NCI-H187 treated with DMSO at 0.1 percent for 48 hours (cell line): ENCODE data around the gene PDHX.
"Not testable (repeated sequence)": the region's sequence is repeated elsewhere in the genome, so short reads cannot be mapped to it uniquely, and the experiment has no call there.

ENCODE experiments used
- DNase-seq: peaks from one replicate; lab custom pipeline; 2025; lab: John Stamatoyannopoulos, UW

PDHX gene

DNA sequence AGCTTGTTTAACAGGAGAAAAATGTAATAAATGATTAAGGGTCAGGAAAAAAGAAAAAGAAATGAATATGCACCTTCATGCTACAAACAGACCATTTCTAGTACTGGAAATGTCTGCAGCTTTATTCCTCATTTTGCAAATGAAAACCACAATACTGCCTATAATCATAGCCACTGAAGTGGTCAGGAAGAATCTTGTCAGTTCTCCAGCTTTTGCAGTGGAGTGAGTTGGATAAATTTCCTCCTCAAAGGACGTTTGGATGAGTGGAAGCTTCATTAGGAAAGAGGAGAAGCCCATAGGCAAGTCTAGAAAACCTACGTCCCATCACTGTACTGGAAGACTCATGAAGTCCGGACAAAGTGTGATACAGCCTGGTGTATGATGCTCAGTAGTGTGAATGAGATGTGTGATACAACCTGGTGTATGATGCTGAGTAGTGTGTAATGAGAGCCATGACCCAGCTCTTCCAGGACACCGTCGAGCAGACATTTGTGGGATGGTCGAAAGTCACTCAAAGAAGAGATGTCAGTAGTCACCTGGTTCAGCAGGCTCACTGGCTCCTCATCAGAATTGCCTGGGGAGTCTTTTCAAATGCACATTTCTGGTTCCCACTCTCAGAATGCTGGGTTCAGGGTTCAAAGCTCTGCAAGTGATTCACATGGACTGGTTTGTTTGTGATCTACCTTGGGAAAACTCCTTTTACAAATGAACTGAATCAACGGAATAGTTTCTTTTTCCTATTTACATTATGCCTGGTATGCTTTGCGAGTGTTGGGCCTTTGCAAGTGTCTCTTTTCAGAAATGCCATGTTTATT, 101.3 kb downstream of the PDHX start:
- no peak for DNase-seq

DNA sequence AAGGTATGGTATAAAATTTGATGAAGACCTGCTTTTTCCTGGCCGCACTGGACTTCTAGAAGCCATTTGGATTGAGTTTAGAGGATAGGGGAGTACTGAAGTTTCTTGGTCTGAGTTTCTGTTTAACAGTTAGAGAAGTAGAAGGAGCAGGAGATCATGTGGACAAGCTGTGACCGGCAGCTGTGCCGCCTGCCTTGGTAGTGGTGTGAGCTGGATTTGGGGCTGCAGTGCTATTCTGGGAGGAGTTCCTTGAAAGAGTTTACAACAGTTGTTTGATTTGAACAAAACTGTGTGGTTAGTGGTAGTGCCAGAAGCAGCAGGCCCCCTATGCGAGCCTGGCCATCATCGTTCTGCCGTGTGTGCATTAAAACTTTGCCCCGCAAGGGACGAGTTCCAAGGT, 105.2 kb downstream of the PDHX start:
- DNase-seq: no peak

DNA sequence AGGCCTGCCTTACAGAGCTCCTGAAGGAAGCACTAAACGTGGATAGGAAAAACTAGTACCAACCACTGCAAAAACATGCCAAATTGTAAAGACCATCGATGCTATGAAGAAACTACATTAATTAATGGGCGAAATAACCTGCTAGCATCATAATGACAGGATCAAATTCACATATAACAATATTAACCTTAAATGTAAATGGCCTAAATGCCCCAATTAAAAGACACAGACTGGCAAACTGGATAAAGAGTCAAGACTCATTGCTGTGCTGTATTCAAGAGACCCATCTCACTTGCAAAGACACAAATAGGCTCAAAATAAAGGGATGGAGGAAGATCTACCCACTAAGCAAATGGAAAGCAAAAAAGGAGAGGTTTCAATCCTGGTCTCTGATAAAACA, 107.5 kb downstream of the PDHX start:
- DNase-seq: not testable (repeated sequence)

DNA sequence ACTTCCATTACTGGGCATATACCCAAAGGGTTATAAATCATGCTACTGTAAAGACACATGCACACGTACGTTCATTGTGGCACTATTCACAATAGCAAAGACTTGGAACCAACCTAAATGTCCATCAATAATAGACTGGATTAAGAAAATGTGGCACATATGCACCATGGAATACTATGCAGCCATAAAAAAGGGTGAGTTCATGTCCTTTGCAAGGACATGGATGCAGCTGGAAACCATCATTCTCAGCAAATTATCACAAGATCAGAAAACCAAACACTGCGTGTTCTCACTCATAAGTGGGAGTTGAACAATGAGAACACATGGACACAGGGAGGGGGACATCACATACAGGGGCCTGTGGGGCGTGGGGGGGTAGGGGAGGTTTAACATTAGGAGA, 111.6 kb downstream of the PDHX start:
- not testable (repeated sequence) for DNase-seq

DNA sequence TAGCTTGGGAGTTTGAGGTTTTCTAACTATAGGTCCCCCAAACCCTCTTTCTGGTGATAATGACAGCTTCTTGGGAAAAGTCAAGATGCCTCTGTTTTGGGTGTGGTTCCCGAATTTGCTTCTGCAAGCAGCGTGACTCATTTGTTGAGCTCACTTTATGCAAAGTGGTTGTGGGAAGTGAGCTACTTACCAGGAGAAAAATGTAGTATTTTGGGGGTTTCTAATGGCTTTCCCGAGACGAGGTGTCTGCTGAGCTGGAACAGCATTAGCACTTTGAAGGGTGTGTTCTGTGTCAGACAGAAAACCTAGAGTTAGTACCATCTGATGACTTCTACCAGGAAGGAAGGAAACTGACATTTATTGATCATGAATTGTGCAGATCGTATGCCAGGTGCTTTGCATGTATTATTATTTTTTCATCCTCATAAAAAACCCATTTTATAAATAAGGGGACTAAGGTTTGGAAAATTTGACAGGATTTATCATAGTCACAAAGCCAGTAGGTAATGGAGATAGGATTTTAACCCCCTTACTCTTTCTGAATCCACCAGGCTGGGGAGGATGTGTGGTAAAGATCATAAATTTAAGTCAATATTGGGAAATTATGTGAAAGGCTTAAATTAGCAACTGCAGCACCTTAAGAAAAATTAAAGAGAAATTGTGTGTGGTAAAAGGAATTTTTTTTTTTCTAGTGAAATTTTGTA, 113.7 kb downstream of the PDHX start:
- no peak for DNase-seq

DNA sequence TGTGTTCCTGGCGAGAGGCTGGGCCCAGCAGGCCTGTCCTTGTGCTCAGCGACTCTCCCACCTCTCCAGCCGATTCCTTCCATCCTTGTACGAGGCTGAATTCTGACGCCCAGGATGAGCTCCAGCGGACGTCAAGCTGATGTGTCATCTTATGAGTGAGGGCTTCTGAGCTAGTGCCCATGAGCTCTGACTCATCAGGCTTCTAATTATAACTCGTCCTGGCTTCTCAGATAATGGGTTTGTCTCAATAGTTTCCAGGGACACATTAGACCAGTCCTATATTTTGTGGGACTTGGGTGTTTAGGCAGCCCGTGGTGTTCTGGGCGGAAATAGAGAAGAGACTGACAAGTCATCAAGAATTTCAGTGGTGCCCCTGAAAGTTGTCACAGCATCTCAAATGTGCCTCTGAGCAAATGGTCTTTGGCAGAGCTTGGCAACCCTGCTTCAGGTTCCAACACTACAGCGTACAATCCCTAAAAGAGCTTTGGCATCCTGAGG, 114.3 kb downstream of the PDHX start:
- no peak for DNase-seq

DNA sequence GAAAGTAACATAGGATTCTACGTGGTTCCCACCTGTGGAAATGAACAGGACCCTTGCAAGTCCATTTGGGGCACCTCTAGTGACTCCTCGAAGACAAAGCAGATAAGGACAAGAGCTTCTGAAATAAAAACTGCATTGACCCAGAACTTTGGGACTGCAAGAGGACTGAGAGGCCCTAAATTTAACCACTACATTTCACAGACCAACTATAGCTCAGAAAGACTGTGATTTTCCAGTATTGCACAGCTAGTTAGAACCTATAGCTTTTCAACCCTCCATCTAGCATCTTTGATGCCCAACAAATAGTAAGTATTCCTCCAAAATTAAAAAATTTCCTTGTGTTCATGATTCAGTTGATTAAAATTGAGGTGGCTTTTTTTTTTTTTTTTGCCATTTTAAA, 114.9 kb downstream of the PDHX start:
- DNase-seq: no peak

DNA sequence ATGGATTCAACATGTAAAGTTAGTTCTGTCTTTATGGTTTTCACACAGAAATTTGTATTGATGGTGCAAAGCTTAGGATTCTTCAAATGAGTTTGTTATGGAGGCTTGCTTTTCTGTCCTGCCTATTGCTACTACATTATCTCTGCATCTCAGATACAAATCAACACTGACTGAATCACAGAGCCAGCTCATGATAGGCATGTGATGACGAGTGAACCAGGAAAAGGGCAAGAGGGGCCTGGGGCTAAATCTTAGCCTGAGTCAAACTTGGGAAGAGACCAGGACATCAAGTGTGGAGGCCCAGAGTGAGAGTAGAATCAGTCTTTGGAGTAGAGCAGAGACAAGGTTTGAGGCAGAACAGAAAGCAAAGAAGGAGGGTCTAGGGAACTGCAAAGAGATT, 115.4 kb downstream of the PDHX start:
- no peak for DNase-seq

DNA sequence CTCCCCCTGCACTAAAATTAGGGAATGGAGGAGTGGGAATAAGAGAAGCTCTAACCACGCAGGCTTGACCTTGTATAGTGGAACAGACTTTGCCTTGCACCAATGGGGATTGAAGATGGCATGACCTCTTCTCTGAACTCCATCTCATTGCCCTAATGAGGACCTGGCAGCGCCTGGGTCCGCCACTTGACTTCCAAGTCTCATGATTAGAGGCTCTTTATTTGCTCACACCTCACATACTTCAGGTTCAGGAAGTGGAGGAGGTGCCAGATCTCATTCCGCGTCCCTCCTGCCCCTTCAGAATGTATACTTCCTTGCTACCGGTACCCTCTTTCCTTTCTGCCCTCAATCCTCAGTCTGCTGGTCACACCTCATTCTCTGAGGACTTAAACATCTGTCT, 116.6 kb downstream of the PDHX start:
- no peak for DNase-seq

DNA sequence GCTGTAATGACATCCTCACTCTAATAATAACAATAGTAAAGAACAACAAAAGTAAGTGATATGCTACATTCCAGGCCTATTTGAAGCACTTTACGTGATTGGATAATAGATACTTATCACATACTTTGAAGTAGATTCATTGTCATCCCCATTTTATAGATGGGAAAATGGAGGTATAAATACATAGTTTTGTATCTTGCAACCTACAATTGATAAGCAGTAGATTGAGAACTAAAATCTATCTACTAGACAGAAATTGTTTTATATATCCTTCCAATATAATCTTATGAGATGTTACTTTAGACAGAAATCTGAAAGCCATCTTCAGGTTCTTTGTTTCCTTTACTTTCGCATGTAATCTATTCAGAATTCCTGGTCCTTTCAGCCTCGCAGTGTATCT, 118.0 kb downstream of the PDHX start:
- no peak for DNase-seq

DNA sequence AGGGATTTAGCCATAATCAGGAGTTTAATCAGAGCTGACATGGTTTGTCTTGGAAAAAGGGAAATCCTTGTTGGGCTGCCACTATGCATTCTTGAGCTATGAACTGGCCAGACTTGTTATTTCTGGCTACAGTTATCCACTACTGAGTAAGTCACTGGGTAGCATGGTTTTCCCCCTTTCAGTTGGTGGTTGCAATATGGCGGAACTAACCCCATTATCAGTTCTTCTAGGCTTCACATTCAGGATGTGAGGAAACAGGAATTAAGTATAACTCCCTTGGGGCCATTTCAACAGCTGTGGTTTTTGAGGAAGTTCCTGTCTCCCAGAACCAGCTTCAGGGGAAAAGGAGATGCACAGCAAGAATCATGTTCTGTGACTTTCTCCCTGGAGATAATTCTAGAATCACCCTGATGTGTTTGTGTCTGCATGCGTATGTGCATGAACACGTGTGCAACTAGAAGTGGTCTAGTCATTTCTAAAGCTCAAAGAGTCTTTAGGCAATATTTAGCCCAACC, 119.5 kb downstream of the PDHX start:
- DNase-seq: no peak

DNA sequence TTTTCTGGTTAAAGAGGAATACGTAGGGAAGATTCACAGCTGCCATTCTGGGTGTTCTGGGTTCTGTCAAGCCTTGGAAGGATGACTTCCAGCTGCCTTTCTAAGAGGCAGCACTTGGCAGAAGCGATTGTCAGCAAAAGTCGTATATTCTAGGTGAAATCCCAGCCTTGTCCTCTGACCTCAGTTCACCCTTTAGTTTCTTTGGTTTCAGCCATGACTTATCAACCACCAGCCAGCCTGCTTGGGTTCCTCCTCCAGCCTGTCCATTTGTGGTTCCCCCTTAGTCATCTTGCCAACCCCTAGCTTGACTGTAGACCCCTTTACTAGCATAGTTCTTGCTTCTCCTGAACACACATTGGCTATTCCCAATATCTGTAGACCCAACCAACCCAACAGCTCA, 120.2 kb downstream of the PDHX start:
- no peak for DNase-seq

DNA sequence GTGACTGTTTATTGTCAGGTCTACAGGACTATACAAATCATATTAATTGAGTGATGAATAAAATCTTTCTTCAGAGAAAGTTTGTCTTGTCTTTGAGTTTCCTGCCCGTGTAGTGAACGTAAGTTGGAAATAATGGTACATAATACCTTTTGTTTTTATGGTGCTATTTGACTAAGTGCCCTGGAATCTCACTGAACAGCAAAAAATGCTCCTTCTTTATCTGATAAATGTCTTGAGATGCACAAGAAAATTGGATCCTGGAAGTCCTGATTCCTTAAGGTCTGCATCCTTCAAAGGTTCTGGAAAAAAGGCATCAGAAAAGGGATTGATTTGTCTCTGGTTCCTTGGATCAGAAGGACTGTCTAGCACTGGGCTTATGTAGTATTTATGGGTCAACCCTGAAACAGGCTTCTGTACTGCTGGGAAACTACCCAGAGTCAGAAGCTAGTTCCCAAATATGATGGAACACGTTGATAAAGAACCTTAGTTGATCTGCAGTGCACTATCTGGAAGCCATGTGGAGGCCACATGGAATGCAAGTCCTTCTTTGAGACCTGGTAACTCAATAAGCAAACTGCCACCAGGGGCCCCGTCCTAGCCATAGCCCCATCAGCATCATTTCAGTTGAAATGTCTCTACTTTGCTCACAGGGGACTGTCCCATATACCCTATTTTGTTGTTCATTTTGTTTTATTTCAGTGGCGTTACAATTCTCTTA, 122.0 kb downstream of the PDHX start:
- DNase-seq: no peak

DNA sequence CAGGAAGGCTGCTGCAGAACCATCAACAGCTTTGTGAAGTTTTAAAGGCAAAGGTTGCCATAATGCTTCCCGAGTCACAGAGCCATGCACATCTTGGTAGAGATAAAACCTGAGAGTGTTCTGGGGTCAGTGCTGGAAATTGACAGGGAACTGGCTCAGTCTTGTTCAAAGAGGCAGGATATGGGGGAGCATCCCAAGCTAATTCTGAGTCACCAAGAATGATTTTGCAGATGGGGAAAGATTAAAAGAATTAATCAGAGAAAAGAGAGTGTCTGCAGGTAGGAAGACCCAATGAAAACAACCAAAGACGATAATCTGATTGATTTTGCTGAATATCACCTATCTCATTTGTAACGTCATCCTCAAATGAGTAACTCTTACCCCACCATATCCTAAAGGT, 122.7 kb downstream of the PDHX start:
- no peak for DNase-seq

DNA sequence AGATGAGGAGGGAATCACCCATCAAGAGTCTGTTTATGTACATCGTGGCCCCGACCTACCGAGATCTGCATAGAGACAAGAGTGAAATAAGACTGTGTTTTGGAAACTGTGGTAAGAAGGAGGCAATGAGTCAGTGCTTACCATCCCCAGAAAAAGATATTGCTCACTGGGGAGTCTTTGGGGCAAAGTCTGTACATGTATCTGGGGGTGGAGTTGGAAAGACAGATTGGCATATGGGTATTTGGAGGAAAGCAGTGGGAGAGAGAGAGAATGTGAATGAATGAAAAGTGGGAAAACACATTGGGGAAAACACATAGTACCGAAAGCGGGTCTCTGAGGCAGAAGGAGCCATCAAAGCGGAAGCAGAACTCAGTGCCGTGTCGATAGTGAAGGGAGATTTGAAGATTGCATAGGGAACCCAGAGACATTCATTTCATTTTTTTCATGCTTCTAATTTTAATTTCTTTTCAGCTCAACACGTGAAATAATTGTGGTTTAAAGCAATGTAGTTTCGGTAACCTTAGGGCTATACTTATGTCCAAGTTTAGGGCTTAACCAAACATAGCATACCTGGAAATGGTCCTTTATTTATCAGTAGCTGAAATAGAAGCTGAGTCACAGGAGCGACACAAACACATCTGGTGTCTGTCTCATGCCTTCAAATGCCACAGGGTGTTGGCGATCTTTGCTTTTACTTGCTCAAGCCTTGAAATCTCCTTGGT, 124.0 kb downstream of the PDHX start:
- no peak for DNase-seq

DNA sequence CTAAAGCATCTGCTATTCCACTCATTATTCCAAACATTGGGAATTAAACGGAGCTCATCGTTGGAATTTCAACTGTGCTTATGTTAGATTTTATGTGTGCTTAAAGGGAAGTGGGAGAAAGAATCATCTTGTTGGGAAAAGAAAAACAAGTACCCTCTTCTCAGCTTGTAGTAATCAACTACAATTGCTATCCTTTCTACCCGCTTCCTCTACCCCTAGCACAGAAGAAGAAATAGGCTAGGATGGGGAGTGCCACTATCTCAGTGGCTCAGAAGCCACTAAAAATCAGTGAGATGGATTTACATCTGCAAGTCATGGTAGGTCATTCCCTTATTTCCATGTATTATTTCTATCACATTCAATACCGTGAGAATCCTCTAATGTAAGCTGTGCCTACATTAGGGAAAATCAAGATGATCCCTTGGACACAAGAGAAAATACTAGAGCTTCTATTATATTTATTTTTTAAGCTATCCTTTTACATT, 124.7 kb downstream of the PDHX start:
- DNase-seq: no peak

DNA sequence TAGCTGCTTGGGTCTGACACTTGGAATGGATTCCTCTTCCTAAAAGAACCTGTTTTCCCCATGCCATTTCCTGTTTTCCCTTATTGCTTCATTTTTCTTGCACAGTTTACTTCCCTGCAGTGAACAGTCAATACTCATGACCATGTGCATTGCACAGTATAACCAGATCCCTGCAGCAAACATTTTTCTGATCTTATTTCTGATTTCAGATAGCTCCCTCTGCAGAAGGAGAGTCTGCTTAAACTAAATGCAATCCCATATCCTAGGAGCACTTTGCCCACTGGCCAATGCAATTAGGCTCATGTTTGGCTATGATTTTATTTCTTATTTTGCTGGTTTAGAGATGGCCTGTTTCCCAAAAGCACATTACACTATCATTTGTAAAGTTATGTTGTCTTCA, 125.8 kb downstream of the PDHX start:
- DNase-seq: no peak

DNA sequence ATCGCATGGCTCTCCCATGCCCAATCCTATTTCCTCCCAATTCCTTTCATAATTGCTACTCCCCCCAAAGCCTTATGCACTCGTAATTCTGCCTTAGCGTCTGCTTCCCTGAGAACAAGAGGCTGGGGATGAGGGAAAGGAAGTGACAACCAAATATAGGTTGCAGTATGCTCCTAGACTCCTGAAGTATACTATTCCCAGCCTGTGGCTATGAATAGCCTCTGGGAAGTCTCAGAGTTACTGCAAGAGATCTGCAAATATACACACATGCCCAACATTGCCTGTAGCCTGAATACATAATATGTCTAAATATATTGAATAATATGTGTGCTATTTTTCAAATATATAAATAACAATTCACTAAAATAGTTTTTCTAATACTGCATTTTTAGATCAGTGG, 126.5 kb downstream of the PDHX start:
- no peak for DNase-seq

DNA sequence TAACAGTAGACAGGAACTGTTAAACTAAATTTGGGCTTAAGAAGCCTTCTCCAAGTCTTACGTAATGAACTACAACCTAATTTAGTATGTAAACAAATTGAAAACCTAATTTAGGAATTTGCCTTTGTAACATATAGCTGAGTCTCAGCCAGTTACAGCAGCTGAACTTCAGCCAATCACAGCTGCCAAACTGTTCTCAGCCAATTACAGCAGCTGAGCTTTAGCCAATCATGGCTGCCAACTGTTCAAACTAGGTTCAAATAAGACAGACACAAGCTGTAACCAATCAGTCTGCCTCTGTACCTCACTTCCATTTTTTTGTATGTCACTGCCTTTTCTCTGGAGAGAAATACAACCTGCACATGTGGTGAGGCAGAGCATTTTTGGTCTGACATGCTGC, 127.5 kb downstream of the PDHX start:
- DNase-seq: no peak

DNA sequence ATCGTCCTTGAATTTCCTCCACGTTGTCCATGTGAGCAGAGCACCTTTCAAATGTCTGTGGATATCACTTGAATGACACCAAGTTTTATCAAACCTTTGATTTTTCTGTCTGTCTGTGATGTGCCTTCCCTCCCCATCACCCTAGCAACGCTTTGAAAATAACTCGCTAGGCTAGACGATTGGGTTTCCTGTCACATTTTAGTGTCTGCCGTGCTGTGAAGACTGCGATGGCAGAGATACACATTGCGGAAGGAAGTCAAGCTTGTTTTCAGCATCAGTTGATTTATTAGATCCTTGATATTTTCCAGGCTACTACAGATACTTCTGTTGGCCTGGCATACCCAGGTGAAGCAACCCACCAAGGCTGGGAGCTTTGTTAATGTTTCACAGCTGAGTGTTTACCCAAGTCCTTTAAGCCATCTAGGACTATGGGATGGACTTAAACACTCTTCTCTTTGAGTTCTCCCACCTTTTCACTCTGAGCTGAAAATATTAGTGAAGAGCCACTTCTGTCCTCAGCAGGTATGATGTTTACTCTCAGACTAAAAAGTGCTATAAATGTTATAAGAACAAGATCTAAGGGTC, 128.9 kb downstream of the PDHX start:
- peak; percentile 97 for DNase-seq
